ENCODE results near the gene PREP.
"Not testable (repeated sequence)": the region's sequence is repeated elsewhere in the genome, so short reads cannot be mapped to it uniquely, and the experiment has no call there.

PREP gene

GRCh38 chr6:105270511-105270910, 132.4 kb downstream of the PREP start:
- no peak for DNase-seq (ENCODE audit: low read depth in 2 of 2)

DNA sequence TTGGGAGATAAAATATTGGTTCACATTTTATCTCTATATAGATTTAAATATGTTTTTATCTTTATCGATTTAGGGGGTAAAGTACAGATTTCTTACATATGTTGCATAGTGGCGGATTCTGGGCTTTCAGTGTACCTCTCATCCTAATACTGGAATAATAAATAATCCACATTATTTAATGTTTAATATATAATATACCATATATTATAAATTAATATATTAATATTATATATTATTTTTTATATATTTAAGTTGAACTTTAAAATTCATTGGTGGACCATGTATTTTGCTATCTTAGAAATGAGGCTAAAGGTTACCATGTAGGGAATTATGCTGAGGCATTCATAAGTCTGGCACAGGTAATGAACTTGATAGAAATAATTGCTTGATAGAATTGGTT, 133.5 kb downstream of the PREP start:
- DNase-seq (ENCODE audit: low read depth in 2 of 2): no peak

DNA sequence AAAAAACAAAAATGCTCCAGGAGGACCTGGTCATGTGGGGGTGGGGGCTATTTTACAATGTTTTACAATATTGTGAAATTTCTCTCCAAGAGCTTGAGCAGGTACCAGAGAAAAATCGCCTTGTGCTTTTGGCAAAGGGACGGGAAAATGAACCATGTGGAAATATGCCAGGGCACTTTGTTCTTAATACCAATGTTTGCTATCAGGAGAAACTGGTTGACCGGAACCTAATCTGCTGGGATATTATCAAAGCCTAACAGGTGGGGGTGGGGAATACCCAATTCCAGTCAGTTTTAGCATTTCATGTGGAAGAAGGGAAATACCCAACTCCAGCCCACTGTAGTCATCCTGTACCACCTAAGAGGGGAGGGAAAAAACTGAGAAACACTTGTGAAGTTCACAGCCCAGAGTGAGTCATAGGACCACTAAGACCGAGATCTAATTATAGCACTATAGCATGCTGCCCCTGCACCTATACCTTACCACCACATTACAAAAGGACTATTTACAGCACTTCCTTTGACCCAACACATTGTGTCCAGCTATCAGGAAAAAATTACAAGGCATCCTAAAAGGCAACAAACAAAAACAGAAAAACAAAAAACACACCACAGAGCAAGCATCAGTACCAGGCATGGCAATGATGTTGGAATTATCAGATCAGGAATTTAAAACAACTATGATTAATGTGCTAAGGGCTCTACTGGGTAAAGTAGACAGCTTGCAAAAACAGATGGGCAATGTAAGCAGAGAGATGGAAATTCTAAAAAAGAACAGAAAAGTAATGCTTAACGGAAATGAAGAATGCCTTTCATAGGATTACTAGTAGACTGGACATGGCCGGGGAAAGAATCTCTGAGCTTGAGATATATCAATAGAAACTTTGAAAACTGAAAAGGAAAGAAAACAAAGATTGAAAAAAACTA, 138.9 kb downstream of the PREP start:
- no peak for DNase-seq (ENCODE audit: low read depth in 2 of 2)

DNA sequence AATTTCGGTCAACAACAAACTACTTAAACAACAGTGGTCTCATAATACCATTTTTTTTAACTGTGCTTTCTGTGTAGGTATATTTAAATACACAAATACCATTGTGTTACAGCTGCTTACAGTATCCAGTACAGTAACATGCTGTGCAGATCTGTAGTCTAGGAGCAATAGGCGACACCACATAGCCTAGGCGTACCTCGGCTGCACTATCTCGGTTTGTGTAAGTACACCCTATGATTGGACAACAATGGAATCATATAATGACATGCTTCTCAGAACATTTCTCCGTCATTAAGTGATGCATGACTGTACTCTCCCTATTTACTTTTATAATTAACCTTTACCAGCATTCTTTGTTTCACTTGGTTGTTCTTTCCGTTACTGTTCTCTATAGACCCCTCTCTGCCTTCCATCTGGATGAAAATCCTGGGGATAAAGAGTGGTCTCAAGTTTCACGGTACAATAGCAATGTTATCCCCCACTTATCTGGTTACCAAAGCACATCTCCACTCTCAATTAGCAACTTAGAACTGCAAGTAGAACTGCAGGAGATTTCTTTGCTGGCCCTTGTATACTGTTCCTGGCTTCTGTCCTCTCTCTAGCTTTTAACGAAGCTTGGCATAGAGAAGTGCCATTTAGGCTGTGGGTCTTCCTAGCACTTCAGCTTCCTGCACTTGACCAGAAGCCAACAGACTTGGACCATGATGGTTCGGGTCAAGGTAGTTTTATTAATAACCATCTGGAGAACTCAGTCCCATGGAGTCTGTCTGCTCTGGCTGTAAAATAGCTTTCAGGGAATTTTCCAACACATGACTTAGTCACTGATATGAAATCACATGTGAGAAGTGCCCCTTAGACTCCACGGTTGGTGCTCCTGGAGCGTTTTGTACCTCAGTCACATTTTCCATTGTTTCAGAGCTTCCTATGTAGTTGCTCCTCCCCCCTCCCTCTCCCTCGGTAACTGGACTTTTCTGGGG, 142.7 kb downstream of the PREP start:
- DNase-seq (ENCODE audit: low read depth in 2 of 2): no peak

GRCh38 chr6:105258816-105259215, 144.1 kb downstream of the PREP start:
- DNase-seq (ENCODE audit: low read depth in 2 of 2): no peak

DNA sequence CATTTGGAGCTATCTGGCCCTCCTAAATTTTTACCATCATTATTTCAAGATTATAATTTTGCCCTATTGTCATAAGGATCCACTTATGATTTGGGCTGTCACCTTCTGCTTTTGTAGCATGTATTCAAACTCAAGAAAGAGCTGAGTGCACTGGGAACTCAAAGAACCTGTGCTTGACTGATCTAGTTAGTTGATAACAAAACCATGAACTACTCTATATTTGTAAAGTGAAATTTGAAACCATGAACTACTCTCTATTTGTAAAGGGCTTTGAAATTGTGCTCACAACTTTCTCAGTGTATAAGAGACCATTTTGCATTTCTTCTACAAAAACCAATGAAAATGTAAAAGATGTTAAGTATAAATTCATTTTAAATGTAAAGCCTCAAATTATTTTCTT, 145.5 kb downstream of the PREP start:
- DNase-seq (ENCODE audit: low read depth in 2 of 2): no peak

- no peak for DNase-seq (ENCODE audit: low read depth in 2 of 2)
Observed at GRCh38 chr6:105256619-105257018, 146.3 kb downstream of the PREP start.

- DNase-seq (ENCODE audit: low read depth in 2 of 2): no peak
Observed at GRCh38 chr6:105253787-105254186, 149.1 kb downstream of the PREP start.

DNA sequence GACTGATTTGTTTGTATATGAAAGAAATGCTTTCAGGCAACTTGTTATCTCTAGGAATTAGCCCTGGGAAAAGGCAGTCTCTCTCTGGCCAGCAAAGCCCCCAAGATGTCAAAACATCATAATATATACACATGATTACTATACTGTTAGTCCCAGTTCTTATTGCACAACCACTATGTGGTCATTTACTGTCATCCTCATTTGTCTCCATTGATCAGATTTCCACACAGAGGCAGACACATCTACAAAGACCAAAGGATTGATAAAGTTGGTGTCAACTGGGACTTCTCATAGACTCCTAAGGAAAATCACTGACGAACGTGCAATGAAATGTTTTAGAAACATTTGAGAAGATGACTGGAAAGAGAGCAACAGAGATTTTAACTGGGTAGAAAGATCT, 151.2 kb downstream of the PREP start:
- DNase-seq (ENCODE audit: low read depth in 2 of 2): no peak

DNA sequence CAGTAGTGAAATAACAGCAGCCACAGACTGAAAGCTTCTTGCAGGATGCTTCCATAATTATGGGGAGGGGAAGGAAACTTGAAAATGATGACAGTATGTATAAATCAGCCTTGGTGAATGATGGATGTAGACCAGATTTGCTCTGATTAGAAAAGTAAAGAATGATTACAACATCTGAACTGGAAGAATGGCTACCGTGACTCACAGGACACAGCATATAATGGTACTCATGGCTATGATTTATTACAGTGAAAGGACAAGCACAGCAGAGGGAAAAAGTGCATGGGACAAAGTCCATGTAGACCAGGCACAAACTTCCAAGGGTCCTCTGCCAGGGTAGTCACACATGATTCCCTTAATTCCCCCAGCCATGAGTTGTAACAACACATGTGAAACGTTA, 152.3 kb downstream of the PREP start:
- DNase-seq (ENCODE audit: low read depth in 2 of 2): no peak

DNA sequence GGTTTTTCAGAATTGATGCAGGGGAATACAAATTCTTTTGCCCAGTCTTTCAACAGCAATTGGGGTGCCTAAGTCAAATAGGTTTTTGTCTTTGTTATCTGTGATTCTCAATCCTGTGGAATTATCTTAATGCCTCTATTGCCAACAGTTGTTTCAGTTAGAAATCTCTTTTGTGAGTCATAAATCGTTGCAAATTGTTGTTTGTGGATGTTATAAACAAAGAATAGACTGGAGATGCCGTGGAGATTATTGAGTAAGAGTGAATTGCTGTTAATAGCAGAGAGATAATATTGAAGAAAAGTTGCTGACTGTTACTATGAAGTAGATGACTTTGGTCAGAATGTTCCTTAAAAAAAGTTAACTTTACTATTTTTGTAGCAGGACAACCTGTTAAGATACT, 159.4 kb downstream of the PREP start:
- no peak for DNase-seq (ENCODE audit: low read depth in 2 of 2)

GRCh38 chr6:105235155-105235554, 167.7 kb downstream of the PREP start:
- no peak for DNase-seq (ENCODE audit: low read depth in 2 of 2)

DNA sequence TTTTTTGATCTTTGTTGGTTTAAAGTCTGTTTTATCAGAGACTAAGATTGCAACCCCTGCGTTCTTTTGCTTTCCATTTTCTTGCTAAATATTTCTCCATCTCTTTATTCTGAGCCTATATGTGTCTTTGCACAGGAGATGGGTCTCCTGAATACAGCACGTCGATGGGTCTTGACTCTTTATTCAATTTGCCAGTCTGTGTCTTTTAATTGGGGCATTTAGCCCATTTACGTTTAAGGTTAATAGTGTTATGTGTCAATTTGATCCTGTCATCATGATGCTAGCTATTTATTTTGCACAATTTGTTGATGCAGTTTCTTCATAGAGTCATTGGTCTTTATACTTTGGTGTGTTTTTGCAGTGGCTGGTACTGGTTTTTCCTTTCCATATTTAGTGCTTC, 171.1 kb downstream of the PREP start:
- DNase-seq (ENCODE audit: low read depth in 2 of 2): not testable (repeated sequence)

Data from activated CD8-positive, alpha-beta memory T cell treated with anti-CD3 and anti-CD28 coated beads for 4 hours (primary cell).